ENCODE results near the gene NFIX.
A peak's percentile ranks its signal among the peaks of the same experiment; 100 is the strongest.

NFIX gene

DNA sequence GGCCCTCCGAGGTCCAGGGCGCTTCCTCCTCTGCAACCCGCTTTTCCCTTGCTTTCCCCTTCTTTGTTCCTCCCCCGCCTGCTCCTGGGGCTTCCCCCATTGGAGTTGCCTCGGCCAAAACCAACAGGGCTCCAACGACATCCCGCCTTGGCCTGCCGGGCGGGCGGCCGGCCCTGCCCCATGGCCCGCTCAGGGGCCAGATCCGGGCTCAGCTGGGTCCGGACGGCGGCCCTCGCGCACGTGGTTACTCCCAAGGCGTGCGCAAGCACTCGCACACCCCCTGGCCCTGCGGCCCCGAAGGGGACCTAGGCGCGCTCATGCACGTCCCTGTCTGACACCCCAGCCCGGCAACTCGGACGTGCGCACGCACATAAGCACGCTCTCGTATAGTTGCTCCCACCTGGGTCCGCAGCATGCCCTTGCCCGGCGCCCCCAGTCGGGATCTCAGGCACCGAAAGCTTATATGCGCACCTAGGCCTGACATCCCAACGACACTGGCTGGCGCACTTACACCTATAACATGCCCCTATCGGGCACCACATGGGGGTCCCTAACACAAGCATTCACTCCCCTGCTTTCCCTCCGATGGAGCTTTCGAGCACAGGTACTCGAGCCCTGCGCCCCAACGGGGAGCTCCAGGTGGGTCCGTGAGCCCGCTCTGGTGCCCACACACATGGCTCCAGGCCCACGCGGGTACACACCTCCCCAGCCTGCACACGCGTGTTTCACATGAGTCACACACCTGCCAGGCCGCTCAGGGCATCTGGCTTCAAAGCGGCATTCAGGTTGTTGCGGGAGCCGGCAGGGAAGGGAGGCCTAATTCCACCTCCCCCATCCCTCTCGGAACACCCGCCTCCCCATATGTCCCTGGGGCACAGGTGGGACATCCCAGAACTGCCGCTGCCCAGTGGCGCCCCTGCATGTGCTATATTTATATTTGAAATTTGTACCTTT, 15.0 kb downstream of the NFIX start:
- no peak for FAIRE-seq

DNA sequence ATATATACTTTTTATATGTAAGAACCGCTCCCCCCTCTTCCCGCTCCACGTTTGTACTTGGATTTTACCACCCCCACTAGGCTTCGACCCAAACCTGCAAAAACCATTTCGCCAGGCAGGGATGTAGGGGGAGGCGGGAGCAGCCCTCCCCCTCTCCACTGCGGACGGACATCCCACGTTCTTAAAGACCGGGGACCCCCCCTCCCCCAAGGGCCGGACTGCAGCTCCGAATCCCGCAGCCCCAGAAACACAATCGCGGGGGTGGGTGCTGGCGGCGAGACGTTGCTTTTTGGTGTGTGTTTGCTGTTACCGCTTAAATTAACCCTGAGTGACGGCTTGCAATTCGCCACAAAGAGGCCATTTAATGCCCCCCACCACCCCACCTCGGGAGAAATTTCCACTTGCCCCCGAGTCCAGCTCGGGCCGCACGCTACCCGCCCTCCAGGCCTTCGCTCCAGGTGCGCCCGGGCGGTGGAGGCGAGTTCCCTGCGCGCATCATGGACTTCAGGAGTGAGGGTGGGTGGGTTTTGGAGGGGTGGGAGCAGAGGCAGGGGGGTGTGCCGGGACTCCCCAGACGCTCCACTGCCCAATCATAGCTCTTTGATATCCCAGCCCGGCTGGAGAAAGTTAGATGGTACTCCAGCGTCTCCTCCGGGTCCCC, 15.8 kb downstream of the NFIX start:
- no peak for FAIRE-seq

DNA sequence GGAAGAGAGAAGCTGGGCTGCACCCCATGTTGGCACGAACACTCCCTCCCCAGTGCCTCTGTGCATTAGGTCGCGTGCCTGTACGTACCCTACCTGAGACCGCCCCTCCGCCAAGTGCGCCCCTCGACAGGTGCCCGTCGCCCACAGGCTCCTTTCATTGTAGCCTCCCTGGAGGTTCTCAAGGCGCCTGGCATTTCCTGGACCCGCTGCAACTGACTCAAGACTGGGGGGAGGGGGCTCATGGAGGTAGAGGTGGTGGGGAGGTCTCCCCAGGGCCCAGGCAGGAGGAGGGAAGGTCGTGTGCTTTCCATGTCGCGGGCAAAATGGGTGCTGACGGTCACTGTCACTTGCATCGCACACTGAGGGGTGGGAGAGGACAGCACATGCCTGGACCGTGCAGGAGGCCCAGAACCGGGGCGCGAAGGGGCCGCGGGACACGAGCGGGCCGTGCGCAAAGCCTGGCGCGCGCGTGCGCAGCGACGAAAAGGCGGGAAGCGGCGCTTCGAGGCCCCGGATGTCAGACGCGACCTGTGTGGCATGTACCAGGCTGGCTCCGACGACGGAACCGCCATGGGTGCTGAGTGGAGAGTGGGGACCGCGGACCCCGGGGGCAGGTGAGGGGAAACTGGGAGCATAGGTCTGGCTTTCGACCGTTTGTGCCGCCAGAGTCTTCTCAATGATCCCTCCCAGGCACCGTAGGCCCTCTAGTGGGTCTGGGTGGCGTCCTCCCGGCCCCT, 16.5 kb downstream of the NFIX start:
- no peak for FAIRE-seq

DNA sequence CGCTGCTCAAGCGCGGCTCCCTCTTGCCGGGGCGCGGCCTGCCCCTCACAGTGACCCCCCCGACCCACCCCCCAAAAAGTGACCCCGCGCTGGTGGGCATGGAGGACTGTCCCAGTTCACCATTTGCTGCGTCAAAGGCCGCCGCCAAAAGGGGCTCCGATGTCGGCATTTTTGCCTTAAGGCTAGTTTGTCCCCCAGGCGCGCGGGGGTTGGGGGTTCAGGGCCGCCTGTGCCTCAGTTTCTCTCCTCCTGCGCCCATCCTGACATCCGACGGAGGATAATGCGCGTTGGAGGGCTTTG, 17.1 kb downstream of the NFIX start:
- FAIRE-seq, result no peak

DNA sequence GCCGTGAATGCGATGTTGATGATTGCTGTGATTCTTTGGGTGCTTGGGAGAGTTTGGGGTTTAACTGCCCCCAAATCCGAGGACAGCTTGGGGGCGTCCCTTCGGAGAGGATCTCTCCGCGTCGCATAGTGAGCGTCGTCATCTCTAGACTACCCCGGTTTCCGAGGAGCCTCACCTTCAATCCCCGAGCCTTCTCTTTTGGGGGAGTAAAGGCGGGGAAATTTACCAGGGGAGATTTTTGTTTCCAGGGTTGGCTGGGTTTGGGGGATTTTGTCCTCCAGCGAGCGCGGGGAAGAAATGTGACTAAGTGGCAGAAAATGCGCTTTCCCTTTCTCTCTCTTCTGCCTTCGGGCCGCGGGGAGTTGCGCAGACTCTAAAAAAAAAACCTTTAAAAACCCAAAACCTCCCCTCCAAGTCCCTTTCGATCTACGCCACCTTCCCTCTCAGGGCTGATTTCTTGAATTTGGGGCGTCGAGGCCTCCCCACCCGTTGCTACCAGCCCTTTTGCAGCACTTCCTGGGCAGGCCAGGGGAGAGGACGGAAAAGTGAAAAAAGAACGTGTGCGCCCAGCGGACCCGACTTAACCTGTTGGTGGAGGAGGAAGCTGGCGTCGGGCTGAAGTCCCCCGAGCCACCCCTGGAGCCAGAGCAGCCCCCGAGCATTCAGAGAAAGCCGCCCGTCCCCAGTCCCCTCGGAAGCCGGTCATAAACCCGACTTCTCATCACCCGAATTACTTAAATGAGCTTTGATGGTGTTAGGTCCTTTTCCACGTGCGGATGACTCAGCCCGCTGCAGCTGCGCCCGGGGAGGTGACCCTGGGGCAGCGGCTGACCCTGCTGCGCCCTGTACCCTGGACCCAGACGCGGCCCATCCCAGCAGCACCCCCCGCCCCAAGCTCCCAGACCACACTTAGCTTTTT, 17.7 kb downstream of the NFIX start:
- peak; percentile 90 for FAIRE-seq

DNA sequence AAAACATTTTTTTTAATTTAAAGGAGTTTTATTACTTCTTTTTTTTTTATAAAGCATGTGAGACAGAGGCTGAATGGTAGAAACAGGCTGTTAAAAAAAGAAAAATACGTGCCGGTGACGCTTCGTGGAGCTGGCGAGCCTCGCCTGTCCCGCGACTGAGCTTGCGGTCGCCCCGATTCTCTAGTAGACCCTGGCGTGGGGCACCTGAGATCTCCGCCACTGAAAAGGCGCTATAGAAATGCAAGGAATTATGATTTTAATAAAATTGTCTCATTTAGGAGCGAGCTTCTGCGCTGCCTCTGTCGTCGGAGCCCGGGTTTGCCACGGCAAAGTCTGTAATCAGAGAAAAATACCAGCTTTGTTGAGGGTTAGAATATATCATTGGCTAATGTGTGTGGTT, 18.4 kb downstream of the NFIX start:
- no peak for FAIRE-seq

DNA sequence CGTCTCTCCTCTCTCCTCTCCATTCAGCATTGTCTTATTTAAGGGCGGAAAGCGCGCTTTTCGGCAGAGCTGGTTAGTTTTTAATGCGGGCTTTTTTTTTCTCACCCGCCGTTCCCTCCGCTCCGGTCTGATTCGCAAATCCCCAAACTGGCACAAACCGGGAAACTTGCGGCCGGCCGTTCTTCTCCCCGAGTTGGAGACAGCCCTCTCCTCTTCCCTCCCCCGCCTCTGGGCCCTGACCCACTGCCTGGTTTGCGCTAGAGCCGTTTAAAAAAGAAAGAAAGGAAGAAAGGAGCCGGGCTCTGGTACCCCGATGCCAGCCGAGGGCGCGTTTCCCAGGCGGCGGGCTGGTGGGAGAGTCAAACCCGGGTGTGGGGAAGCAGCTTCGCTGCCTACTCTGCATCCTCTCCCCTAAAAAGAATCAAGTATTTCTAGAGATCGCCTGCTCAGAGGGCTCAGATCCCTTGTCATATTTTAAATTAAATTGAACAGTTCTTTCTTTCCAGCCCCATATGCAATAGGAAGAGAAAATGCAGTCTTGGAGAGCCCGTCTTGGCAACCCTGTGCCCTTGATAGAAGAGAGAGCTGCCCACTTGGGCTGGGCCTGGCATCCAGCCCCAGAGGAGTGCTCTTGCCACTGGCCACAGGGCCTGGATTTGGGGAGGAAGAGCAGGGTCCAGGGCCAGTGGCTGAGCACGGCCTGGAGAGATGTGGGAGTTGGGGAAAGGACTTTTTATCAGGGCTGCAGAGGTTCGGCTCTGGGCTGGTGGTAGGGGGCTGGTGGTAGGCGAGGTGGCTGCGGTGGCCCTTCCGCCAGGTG, 19.0 kb downstream of the NFIX start:
- FAIRE-seq, result no peak

DNA sequence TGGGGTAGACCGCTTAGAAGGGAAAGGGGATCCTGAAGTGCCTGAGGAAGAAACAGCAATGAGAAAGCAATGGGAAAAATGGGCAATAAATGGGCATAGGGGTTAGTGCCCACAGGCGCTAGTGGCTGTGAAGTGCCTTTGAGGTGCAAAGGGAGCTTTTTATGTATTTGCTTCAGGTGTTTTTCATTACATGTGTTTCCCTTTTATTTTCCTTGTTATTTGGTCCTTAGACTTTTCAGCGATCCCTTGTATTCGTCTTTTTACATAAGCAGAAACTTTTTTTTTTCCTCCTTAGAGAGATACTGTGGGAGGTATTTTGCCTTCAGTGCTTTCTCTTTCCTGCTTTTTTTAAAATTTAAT, 19.6 kb downstream of the NFIX start:
- peak; percentile 95 for FAIRE-seq

DNA sequence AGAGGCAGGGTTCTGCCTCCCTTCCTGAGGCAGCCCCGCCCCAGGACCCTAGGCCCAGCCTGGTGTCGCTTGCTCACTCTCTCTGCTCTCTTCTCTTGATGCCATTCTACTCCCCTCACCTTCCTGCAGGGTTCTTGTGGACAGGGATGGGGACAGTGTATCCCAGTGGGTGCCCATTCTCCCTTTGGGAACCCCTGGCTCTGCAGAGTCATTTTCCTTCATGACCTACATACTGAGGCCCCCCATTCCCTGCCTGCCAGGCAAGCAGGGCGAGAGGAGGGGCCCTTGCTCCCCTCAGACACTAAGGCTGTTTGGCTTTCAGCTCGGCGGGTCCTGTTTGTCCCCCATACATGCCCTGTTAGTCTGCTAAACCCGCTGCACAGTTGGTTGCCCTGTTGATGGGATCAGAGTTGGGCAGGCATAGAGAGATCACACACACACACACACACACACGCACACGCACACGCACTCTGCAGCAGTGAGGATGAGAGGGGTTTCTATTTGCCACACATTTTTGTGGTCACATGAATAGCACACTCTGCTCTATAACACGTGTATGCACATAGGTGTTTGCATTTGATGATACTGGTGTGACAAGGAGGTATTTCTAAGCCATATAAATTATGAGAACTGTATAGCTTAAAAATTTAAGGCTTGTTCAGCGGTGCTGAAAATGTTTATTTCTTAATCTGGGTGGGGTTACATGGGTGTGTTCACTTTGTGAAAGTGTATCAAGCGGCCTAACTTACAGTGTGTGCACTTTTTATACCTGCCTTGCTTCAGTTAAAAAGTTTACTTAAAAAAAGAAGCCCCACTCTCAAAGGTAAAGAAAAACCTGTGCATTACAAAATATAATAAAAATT, 20.3 kb downstream of the NFIX start:
- peak; percentile 6 for FAIRE-seq

DNA sequence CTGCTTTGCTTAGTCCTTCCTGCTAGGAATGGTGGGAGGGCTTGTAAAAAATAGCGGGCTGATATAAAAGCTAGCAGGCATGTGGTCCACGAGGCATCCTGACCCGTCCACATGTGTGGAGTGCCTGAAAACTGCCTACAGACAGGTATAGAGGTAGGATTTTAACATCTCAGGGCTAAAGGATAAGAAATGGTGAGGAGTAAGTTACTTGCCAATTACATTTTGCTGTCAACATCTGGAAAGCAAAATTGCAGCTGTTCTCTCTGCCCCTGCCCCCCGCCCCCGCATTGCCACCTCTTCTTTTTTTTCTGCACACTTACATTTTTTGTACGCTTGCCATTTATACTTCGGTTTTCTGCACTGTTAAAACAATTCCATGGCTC, 21.0 kb downstream of the NFIX start:
- no peak for FAIRE-seq

DNA sequence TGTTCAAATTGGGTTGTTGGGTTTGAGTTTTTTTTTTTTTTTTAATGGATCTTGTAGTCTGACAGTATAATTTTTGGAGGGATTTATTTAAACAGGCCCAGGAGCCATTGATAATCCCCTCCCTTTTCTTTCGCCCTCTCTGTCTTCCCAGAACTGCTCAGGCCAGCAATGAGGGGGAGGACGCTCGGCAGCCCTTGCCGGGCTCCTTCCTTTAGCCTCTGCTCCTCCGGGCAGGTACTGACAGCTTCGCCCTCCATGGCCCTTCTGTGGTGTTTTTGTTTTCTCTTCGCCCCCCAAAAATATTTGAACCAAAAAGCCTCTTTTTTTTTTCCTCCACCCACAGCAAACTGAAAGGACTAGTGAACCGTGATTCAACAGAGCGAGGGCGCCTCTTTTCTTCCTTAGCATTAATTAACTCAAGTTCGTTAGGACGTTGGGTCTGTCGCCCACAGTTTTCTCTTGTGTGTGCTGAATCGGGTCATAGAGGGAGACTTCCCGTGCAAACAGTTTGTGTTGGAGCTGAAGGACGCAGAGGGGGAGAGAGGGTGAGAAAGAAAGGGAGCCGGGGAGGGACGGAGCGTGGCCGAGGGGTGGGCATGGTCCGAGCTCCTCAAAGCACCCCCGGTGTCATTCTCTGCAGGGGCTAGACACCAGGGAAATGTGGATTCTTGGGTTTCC, 21.5 kb downstream of the NFIX start:
- peak; percentile 21 for FAIRE-seq

DNA sequence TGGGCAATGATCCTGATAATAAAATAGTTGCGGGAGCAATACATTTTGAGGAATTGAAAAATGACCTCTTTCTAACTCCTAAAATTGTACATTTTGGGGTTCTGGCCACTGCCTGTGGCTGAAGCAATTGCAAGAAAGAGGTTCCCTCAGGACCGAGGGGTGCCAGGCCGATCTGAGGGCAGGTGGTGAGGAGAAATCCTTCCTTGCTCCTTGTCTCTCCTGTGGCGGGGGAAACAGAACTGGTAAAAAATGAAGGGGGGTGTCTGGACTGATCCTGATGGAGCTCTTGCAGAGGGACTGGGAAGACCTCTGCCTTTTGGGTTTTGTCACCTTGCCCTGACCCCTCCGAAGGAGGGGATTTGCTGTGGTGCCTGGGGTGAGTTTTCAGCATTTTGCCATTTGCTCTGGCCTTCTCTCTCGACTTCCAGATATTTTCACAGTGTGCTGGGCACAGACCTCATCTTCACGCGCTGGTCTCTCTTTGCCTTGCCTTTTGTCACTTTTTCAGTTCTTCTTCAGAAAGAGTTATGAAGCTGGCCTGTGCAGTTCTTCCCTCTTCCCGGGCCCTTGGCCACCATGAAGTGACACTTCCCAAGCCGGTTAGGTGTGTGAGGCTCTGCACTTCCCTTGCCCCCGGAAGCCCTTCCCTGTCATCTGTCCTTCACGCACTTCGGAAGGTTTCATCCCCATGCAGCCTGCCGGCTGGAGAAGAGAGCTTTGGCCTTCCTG, 22.2 kb downstream of the NFIX start:
- FAIRE-seq, result no peak

DNA sequence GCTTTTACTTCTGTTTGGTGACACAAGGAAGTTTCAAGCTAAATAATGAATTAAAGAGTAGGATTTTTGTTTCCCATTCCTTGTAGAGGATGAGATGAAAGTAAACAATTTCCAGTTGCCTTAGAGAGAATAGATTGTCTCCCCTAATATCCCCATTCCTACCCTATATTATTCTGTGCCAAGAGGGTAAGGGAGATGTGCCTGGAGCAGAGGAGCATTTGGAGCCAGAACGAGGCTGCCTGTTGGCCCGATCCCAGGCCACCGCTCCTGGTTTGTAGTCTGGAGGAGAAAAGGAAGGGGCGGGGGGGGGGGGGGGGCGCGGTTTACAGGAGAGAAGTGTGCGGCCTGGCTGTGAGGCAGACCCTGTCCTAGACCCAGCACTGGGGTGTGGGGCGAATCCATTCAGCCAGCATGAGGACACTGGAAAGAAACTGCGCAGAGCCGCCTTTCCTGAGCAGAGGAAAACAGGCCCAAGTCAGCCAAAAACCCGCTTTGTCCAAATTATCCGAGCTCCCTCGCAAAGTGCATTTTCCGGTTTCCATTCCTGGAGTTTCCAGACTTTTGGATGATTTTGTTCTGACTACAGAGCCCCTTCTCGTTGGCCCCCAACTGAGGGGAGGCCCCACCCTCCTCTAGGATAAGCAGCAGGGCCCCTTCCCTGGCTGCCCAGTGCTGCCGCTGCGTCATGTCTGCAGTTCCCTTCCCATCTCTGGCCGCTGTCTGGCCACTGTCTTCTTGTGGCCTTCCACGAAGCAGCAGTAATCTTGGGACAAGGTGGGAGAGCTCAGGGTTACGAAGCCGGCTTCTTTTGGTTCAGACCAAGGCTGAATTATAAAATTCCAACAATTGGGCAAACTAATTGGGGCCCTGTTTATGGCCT, 23.0 kb downstream of the NFIX start:
- FAIRE-seq, result no peak

DNA sequence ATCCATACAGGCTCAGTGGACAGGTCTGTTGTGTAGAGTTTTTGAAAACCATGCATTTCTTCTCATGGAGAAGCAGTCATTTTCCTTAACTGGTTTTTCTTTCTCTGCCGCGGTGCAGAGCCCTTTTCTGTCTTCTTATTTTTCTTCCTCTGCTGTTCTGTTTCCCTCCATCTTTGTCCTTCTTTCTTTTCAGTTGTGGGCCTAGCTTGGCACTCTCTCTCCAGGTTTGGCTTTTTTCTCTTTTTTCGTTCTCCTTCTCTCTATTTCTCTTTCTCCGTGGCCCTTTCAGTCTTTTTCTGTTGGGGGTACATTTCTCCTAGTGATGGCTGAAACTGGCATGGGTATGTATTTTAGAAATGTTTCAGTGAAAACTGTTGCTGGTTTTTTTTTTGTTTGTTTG, 24.1 kb downstream of the NFIX start:
- peak; percentile 33 for FAIRE-seq

DNA sequence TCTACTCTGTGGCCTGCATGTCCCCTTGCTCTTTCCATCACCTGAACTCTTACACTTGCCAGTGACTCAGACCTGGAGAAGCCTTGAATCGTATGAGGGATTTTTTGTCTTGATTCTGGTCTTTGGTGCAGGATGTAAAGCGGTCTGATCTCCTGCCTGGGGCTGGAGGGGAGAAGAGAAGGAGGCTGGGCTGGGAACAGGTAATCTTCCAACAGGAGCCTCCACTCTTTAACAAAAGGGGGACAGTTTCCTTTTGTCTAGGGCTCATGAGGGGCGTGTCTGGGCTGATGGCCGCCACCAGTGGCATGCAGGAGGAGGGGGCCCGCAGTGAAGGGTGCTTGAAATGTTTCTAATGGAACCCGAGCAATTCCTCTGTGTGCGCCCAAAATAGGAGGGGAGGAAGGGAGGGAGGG, 24.7 kb downstream of the NFIX start:
- FAIRE-seq, result no peak

DNA sequence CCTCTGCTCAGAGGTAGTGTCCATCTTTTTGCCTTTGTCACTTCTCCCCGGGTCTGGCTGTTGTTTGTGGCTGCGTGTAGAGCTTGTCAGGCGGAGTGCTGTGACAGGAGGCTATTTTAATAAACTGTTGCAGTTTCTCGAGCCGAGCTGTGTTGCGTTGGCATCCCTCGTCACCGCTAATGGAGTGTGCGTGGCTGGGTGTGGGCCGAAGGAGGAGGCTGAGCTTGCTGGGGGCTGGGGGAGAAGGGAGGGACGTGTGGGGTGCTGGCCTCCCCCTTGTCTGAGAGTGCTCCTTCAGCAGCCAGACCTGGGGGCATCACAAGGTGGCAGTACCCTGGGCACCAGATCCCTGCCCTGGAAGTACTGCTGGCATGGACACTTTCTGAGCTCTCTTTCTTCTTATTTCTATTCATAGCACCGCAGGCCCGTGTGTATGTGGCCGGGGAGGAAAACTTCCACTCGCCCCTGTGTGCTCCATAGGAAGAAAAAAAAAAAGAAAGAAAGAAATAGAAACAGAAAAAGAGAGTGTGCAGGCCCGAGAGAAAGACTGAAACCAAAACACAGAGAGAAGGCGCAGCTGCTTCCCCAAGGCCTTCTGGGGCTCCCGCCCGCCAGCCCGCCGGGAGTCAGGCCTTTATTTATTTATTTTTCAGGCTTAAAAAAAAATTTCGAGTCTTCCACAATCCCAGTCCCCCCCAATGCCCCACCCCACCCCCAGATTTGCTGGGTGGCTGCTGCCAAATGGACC, 27.0 kb downstream of the NFIX start:
- no peak for FAIRE-seq

DNA sequence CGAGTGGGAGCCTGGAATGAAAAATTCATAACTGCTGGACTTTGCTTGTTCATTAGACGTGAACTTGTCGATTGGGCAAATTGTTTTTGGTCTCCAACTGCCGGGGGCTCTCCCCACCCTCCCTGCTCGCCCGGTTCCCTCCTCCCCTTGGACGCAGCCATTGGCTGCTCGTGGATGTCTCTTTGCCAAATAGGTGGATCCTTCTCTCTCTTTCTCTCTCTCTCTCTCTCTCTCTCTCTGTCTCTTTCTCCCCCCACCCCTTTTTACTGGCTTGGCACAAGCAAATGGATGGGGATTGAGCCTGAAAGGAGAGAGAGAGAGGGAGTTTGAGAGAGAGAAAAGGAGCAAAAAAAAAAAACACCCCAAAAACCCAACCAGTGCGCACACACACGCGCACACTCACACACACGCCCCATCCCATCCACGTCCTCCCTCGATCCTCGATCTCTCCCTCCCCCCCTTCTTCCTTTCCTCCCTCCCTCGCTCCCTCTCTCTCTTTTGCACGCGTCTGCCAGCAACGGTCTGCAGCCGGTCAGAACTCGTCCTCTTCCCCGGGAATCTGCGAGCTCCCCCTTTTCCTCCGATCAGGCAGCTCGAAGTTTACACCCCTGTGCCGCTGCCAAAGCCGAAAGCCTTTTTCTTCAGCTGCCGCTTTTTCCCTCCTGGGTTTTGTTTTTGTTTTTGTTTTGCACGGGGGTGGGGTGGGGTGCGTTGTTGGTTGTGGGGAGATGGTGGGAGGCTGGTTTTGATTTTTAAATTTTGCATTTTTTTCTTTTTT, 27.8 kb downstream of the NFIX start:
- peak; percentile 83 for FAIRE-seq

Data from G401.6 (cell line).